ENCODE measurements around the gene DSCAM. TPM values are rescaled to one million over a fixed set of nuclear protein-coding genes. Genes with fewer than 3 reads are reported as not detected.

Gene DSCAM
- total and polyA plus RNA-seq, 2 donors (not counting 1 experiment from before 2014, with no cell fraction given), result under 0.01 to 0.01 TPM

- Histone ChIP-seq H2AFZ (ENCODE audit: low read length) (no peak overlapping the region), H3K36me3 (ENCODE audit: control insufficient read depth, insufficient read depth, low read length) (no peaks in the 10 kb centered on the region), H3K4me3 (replicated peaks in 1 of 4; ENCODE audit: control extremely low read depth in 1 of 4, insufficient read depth in 1 of 4, low read depth in 3 of 4, low read length in 4 of 4) (no peak overlapping the region), H3K9ac (ENCODE audit: insufficient read depth, low read length) (no peak overlapping the region), H4K20me1 (ENCODE audit: control insufficient read depth, extremely low read depth, insufficient read depth, low read length) (no peaks in the 10 kb centered on the region), H3K27ac (ENCODE audit: insufficient read depth, low read length) (no peak overlapping the region), H3K4me2 (ENCODE audit: extremely low read depth, insufficient read depth, low read length) (no peak overlapping the region), H3K27me3 (ENCODE audit: control insufficient read depth, insufficient read depth, low read length) (no peaks in the 10 kb centered on the region), H3K79me2 (ENCODE audit: control insufficient read depth, insufficient read depth, low read length) (no peaks in the 10 kb centered on the region), H3K9me3 (ENCODE audit: control insufficient read depth, insufficient read depth, low read depth, low read length) (no peaks in the 10 kb centered on the region), H3K4me1 (ENCODE audit: control insufficient read depth, extremely low read depth, insufficient read depth, low read length) (no peaks in the 10 kb centered on the region)
- no peak for TF ChIP-seq CTCF (conservative IDR thresholded peaks at IDR 0.05 in 1 of 2, IDR thresholded peaks at IDR 0.05 in 1 of 2; ENCODE audit: low read depth in 1 of 2, low read length in 2 of 2)
- TF ChIP-seq EZH2 (IDR thresholded peaks at IDR 0.05; ENCODE audit: low read length, missing control alignments), result no peak
- DNase-seq (ENCODE audit: low read depth in 2 of 2), result no peak
These were observed 241.9 kb downstream of the DSCAM start for GRCh38 chr21:40605094-40605493.

GRCh38 chr21:40603774-40604173, 243.2 kb downstream of the DSCAM start:
- no peaks in the 10 kb centered on the region for H3K9me3 ChIP-seq (ENCODE audit: control insufficient read depth, insufficient read depth, low read depth, low read length)
- H3K36me3 ChIP-seq (ENCODE audit: control insufficient read depth, insufficient read depth, low read length), result no peaks in the 10 kb centered on the region
- no peak overlapping the region for H3K27ac ChIP-seq (ENCODE audit: insufficient read depth, low read length)
- no peak overlapping the region for H3K4me3 ChIP-seq (replicated peaks in 1 of 4; ENCODE audit: control extremely low read depth in 1 of 4, insufficient read depth in 1 of 4, low read depth in 3 of 4, low read length in 4 of 4)
- no peak for TF ChIP-seq EZH2 (IDR thresholded peaks at IDR 0.05; ENCODE audit: low read length, missing control alignments)
- H2AFZ ChIP-seq (ENCODE audit: low read length), result no peak overlapping the region
- H3K27me3 ChIP-seq (ENCODE audit: control insufficient read depth, insufficient read depth, low read length), result no peaks in the 10 kb centered on the region
- no peaks in the 10 kb centered on the region for H3K79me2 ChIP-seq (ENCODE audit: control insufficient read depth, insufficient read depth, low read length)
- no peak overlapping the region for H3K4me2 ChIP-seq (ENCODE audit: extremely low read depth, insufficient read depth, low read length)
- DNase-seq (ENCODE audit: low read depth in 2 of 2), result no peak
- H3K9ac ChIP-seq (ENCODE audit: insufficient read depth, low read length), result no peak overlapping the region
- no peaks in the 10 kb centered on the region for H4K20me1 ChIP-seq (ENCODE audit: control insufficient read depth, extremely low read depth, insufficient read depth, low read length)
- no peaks in the 10 kb centered on the region for H3K4me1 ChIP-seq (ENCODE audit: control insufficient read depth, extremely low read depth, insufficient read depth, low read length)

GRCh38 chr21:40602080-40602479, 244.9 kb downstream of the DSCAM start:
- Histone ChIP-seq H3K4me3 (replicated peaks in 1 of 4; ENCODE audit: control extremely low read depth in 1 of 4, insufficient read depth in 1 of 4, low read depth in 3 of 4, low read length in 4 of 4) (no peak overlapping the region), H3K27ac (ENCODE audit: insufficient read depth, low read length) (no peak overlapping the region), H3K36me3 (ENCODE audit: control insufficient read depth, insufficient read depth, low read length) (no peaks in the 10 kb centered on the region), H3K4me1 (ENCODE audit: control insufficient read depth, extremely low read depth, insufficient read depth, low read length) (no peaks in the 10 kb centered on the region), H2AFZ (ENCODE audit: low read length) (no peak overlapping the region), H3K27me3 (ENCODE audit: control insufficient read depth, insufficient read depth, low read length) (no peaks in the 10 kb centered on the region), H4K20me1 (ENCODE audit: control insufficient read depth, extremely low read depth, insufficient read depth, low read length) (no peaks in the 10 kb centered on the region), H3K4me2 (ENCODE audit: extremely low read depth, insufficient read depth, low read length) (no peak overlapping the region), H3K9ac (ENCODE audit: insufficient read depth, low read length) (no peak overlapping the region), H3K79me2 (ENCODE audit: control insufficient read depth, insufficient read depth, low read length) (no peaks in the 10 kb centered on the region), H3K9me3 (ENCODE audit: control insufficient read depth, insufficient read depth, low read depth, low read length) (no peaks in the 10 kb centered on the region)
- DNase-seq (ENCODE audit: low read depth in 2 of 2), result no peak
- TF ChIP-seq CTCF (conservative IDR thresholded peaks at IDR 0.05 in 1 of 2, IDR thresholded peaks at IDR 0.05 in 1 of 2; ENCODE audit: low read depth in 1 of 2, low read length in 2 of 2) (no peak), EZH2 (IDR thresholded peaks at IDR 0.05; ENCODE audit: low read length, missing control alignments) (no peak)
